HG02938 (cell line): ENCODE measurements around the gene CD101.

Source experiments
- ATAC-seq: cut with Tn5 transposase; IDR thresholded peaks from one replicate; pipeline ENCODE4 v1.9.1; 2021; ENCODE audit warnings: mild to moderate bottlenecking, moderate library complexity; ENCODE audit not compliant: unreplicated experiment

CD101 gene

GRCh38 chr1:117015724-117016123, 14.2 kb downstream of the CD101 start:
- ATAC-seq, result no peak

DNA sequence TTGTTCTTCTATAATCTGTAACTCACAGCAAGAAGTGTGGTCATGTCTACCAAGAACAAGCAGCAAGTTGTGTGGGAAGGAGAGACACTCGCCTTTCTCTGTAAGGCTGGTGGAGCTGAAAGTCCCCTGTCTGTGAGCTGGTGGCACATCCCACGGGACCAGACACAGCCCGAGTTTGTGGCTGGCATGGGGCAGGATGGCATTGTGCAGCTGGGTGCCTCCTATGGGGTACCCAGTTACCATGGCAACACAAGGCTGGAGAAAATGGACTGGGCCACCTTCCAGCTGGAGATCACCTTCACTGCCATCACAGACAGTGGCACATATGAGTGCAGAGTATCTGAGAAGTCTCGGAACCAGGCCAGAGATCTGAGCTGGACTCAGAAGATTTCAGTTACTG, 15.5 kb downstream of the CD101 start:
- ATAC-seq, result no peak

GRCh38 chr1:117017648-117018047, 16.1 kb downstream of the CD101 start:
- peak; percentile 45 for ATAC-seq

DNA sequence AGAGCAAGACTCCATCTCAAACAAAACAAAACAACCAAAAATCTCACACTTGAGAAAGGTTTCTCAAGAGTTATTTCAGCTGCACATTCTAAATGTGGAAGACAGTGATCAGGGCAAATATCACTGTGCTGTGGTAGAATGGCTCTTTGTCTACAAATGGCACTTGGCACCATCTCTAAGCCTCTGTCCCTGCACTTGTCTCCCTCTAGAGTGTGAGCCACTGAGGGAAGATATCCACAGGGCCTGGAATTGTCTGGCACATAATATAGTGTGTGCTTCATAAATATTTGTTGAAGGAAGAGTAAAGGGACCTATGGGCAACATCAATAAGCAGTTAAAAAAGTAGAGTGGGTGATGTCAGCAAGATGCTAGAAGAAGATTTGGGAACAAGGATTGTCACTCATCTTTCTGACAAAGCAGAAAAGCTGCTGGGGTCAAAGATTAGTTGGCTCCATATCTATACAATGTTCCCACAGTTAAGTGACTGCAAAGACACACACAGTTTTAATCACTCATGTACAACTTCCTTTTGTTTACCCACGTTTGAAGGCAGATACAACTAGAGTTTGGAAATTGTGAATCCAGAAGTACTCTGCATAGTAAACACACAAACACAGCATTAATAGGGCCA, 19.1 kb downstream of the CD101 start:
- no peak for ATAC-seq

DNA sequence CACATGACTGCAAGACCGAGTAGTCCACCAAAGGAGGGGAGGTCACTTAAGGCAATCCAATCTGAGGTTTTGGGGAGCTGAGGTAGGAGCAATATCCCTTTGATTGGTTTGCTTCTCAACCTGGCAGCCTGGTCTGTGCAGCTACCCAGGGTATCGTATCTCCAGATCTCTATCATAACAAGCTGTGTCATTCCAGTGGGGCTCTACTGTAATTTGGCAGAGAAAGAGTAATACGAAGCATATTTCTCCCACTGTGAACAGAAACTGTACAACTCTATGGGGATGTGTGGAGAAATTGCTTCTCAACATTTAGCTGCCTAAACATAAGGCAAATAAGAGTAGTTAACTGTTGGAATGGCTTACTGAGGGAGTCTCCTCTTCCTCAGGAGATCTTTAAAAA, 20.6 kb downstream of the CD101 start:
- ATAC-seq, result no peak

DNA sequence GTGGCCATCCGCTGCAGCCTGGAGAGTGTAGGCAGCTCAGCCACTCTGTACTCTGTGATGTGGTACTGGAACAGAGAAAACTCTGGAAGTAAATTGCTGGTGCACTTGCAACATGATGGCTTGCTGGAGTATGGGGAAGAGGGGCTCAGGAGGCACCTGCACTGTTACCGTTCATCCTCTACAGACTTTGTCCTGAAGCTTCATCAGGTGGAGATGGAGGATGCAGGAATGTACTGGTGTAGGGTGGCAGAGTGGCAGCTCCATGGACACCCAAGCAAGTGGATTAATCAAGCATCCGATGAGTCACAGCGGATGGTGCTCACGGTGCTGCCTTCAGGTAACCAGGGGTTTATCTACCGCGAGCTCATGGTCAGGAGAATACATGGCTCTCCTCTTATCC, 24.0 kb downstream of the CD101 start:
- ATAC-seq, result no peak

GRCh38 chr1:117026361-117026760, 24.8 kb downstream of the CD101 start:
- ATAC-seq, result no peak

GRCh38 chr1:117029685-117030084, 28.1 kb downstream of the CD101 start:
- ATAC-seq, result no peak

- ATAC-seq, result no peak
Measured at GRCh38 chr1:117030271-117030877, 28.8 kb downstream of the CD101 start.

GRCh38 chr1:117032266-117032665, 30.7 kb downstream of the CD101 start:
- no peak for ATAC-seq

DNA sequence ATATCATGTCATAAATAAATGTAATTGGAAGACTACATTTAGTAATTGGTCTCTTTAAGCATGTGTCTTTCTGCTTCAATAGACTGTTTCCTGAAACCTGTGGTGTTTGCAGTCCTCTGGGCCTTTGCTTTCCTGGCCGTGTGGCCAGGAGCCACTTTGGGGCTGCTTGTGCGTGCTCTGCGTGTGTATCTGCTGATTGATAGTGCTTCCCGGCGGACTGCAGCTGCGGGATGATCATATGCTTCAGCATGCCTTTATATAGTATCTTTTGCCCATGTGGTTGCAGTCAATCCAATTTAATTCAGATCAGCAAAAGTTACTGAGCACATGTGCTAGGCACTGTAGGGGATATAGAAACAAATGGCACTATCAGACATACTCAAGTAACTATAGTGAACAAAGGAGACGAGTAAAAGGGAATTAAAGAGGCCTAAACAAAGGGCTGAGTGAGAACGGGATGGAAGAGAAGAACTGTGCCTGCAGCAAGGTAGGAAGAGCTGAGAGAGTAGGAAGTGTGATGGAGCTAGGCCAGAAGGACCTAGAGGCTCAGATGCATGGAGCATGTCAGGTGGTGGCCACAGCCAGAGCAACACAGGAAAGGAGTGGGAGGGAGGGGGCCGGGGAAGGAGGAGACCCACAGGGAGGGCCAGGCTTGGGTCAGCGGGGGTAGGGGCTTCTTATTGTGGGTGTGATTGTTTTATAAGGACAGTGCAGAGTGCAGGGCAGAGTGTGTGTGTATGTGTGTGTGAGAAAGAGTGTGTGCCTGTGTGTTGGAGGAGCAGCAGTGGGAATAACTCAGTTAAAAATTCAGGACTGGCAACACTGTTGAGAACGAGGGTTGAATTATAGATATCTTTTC, 31.4 kb downstream of the CD101 start:
- no peak for ATAC-seq

DNA sequence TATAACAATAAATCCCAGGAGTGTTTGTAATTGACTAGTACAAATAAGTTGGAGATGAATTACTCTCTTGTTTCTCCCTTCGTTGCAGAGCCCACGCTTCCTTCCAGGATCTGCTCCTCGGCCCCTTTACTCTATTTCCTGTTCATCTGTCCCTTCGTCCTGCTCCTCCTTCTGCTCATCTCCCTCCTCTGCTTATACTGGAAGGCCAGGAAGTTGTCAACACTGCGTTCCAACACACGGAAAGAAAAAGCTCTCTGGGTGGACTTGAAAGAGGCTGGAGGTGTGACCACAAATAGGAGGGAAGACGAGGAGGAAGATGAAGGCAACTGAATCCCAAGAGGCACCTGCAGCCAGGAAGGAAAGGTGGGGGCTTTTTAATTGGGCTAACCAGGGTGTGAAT, 32.2 kb downstream of the CD101 start:
- ATAC-seq, result no peak

DNA sequence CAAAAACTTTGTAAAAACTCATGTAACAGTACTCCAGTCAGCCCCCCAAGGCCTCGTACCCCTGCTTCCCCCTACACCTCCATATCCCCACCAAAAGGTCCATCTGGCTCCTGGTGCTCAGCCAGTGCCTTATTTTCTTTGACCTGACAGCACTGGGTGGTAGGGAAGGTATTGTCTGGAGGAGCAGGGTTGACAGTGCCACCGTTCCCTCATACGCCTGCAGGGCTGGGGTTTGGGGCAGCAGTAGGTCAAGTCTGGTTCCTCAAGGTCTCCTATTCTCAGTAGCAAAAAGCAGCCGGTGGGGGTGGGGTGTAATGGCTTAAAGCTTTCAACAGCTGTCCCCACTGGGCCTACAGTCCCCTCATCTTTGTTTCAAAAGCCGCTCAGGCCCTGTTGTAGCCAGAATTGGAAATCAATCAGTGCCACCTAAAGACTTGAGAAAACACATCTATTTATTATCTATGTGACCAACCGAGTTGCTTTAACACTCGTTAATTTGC, 33.3 kb downstream of the CD101 start:
- no peak for ATAC-seq

- ATAC-seq, result no peak
Measured at GRCh38 chr1:117036018-117036461, 34.5 kb downstream of the CD101 start.

DNA sequence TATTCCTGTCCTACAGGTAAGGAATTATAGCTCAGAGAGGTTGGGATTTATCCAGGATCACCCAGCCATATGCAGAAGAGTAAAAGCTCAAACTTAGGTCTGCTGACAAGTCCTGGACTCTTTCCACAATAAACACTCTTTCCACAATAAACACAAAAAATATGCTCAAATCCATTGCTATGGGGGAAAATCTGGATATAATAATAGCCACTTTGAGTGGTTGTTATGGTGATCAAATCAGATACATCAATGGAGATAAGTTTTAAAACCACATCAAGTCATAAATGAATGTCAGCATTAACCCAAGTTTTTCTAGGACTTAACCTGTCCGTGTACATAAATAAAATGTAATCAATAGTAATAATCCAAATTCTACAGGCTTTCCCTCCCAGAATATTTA, 36.2 kb downstream of the CD101 start:
- no peak for ATAC-seq

- no peak for ATAC-seq
Measured at GRCh38 chr1:117038236-117038635, 36.7 kb downstream of the CD101 start.

DNA sequence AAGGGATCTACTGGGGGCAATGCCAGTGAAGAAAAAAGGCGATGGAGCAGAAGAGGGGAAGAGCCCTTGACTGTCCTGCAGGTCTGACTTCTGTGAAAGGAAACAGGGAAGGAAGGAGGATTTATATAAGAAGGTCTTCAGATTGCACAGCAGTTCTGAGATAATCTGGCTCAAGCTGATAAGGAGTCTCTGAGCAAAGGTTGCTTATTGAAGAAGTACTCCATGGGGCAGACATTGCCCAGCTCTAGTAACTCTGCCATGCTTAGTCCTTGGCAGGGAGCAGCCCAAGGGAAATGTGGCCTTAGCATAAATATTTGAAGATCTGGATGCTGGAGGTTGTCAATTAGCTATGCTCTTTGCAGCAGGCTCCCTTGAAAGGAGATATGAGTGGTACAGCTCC, 42.7 kb downstream of the CD101 start:
- no peak for ATAC-seq

GRCh38 chr1:117045644-117046043, 44.1 kb downstream of the CD101 start:
- ATAC-seq, result no peak

- no peak for ATAC-seq
Measured at GRCh38 chr1:117046781-117047180, 45.2 kb downstream of the CD101 start.

- no peak for ATAC-seq
Measured at GRCh38 chr1:117047271-117047670, 45.7 kb downstream of the CD101 start.

- no peak for ATAC-seq
Measured at GRCh38 chr1:117049857-117050256, 48.3 kb downstream of the CD101 start.
